RWPE2 (cell line): Measurements from ENCODE around the gene ROBO1.

ENCODE experiments used
- ATAC-seq: fragments of 200-7000 bp; cut with Tn5 transposase; 3 replicates; pipeline ENCODE4 v1.9.1; 2021; ENCODE audit warnings: low read depth
- DNase-seq: peaks from one replicate; pipeline ENCODE4 v3.0.0-alpha.2; 2020; ENCODE audit warnings: low spot score
- H3K27ac ChIP-seq: fragments of 450-650 bp; 2 replicates; pipeline ENCODE4 v1.5.1; 2017; ENCODE audit warnings: mild to moderate bottlenecking; ENCODE audit not compliant: poor library complexity, severe bottlenecking
- H3K27me3 ChIP-seq: fragments of 250-450 bp; sonication (Bioruptor Pico); 2 replicates; pipeline ENCODE4 v1.5.1; 2021; ENCODE audit warnings: mild to moderate bottlenecking, moderate library complexity; ENCODE audit not compliant: insufficient read depth, poor library complexity, severe bottlenecking
- H3K36me3 ChIP-seq: fragments of 250-450 bp; sonication (Bioruptor Pico); 2 replicates; pipeline ENCODE4 v1.5.1; 2020; ENCODE audit warnings: low read depth, mild to moderate bottlenecking, moderate library complexity
- H3K4me1 ChIP-seq: fragments of 250-450 bp; sonication (Bioruptor Pico); 2 replicates; pipeline ENCODE4 v1.5.1; 2021; ENCODE audit warnings: mild to moderate bottlenecking, moderate library complexity; ENCODE audit not compliant: insufficient read depth, poor library complexity, severe bottlenecking
- H3K4me3 ChIP-seq: fragments of 250-450 bp; sonication (Bioruptor Pico); 2 replicates; pipeline ENCODE4 v1.5.1; 2021; ENCODE audit warnings: mild to moderate bottlenecking, moderate library complexity; ENCODE audit not compliant: severe bottlenecking
- H3K9me3 ChIP-seq: fragments of 250-450 bp; sonication (Bioruptor Pico); 2 replicates; pipeline ENCODE4 v1.5.1; 2021; ENCODE audit warnings: mild to moderate bottlenecking, moderate library complexity; ENCODE audit not compliant: severe bottlenecking
- CTCF ChIP-seq: fragments of 450-650 bp; IDR thresholded peaks from one replicate; pipeline ENCODE4 v1.5.1; 2017; ENCODE audit warnings: mild to moderate bottlenecking, moderate library complexity; ENCODE audit not compliant: poor library complexity, severe bottlenecking

The ROBO1 gene

GRCh38 chr3:78665101-78665500 is 1102.7 kb downstream of the ROBO1 start:
- Histone ChIP-seq H3K27ac (no peak overlapping the region), H3K27me3 (no peaks in the 10 kb centered on the region), H3K9me3 (no peaks in the 10 kb centered on the region), H3K4me3 (no peak overlapping the region), H3K4me1 (peaks cover 18% of the 10 kb centered on the region), H3K36me3 (no peaks in the 10 kb centered on the region)
- no peak for DNase-seq
- TF ChIP-seq CTCF, result no peak
- ATAC-seq, result no peak

- H3K27me3 ChIP-seq, result no peaks in the 10 kb centered on the region
- no peaks in the 10 kb centered on the region for H3K36me3 ChIP-seq
- ATAC-seq, result no peak
- H3K4me3 ChIP-seq, result no peak overlapping the region
- no peak for TF ChIP-seq CTCF
- no peak overlapping the region for H3K27ac ChIP-seq
- peaks cover 1% of the 10 kb centered on the region for H3K4me1 ChIP-seq
- no peaks in the 10 kb centered on the region for H3K9me3 ChIP-seq
- DNase-seq, result no peak
Observed at GRCh38 chr3:78660957-78661356, 1106.8 kb downstream of the ROBO1 start.

- DNase-seq, result no peak
- Histone ChIP-seq H3K27me3 (no peaks in the 10 kb centered on the region), H3K4me3 (no peak overlapping the region), H3K27ac (no peak overlapping the region), H3K9me3 (no peaks in the 10 kb centered on the region), H3K36me3 (no peaks in the 10 kb centered on the region), H3K4me1 (no peaks in the 10 kb centered on the region)
- no peak for ATAC-seq
- TF ChIP-seq CTCF, result peak; percentile 80
Observed at GRCh38 chr3:78659386-78659987, 1108.3 kb downstream of the ROBO1 start.

- no peak for DNase-seq
- Histone ChIP-seq H3K4me1 (peaks cover 10% of the 10 kb centered on the region), H3K4me3 (no peak overlapping the region), H3K36me3 (no peaks in the 10 kb centered on the region), H3K27me3 (no peaks in the 10 kb centered on the region), H3K27ac (no peak overlapping the region), H3K9me3 (no peaks in the 10 kb centered on the region)
- ATAC-seq, result 0 out of 3 replicates have a peak, but pooled peaks have one; percentile 21
- TF ChIP-seq CTCF, result no peak
Observed at GRCh38 chr3:78647726-78648125, 1120.1 kb downstream of the ROBO1 start.

GRCh38 chr3:78645628-78646310 is 1122.0 kb downstream of the ROBO1 start:
- peaks cover 19% of the 10 kb centered on the region for H3K4me1 ChIP-seq
- H3K27ac ChIP-seq, result no peak overlapping the region
- ATAC-seq (peak; percentile 58; the same call in 2 of the 3 replicates), DNase-seq (no peak)
- no peak overlapping the region for H3K4me3 ChIP-seq
- H3K27me3 ChIP-seq, result no peaks in the 10 kb centered on the region
- peak; percentile 89 for TF ChIP-seq CTCF
- H3K36me3 ChIP-seq, result no peaks in the 10 kb centered on the region
- H3K9me3 ChIP-seq, result no peaks in the 10 kb centered on the region
